Aorta (tissue), 5 donors: ENCODE data around the gene KCNK5. TPM values are rescaled to one million over a fixed set of nuclear protein-coding genes. Genes with fewer than 3 reads are reported as not detected.
A peak's percentile ranks its signal among the peaks of the same experiment; 100 is the strongest.

Source experiments
- ATAC-seq: fragments of 200-7000 bp; cut with Tn5 transposase; one replicate; pipeline ENCODE4 v1.9.1; 2022; ENCODE audit warnings: moderate library complexity; ENCODE audit not compliant: low FRiP score
- DNase-seq, 2 donors: peaks; one replicate each; pipeline ENCODE4 v3.0.0-alpha.2; 2020
- H3K27ac ChIP-seq, 2 donors: one replicate each; pipeline ENCODE4 v1.5.1; 2013; ENCODE audit warnings: low read length in 2 of 2, mild to moderate bottlenecking in 2 of 2, moderate library complexity in 2 of 2, control low read depth in 1 of 2, inconsistent platforms in 1 of 2, low read depth in 1 of 2
- H3K27me3 ChIP-seq, 2 donors: one replicate each; pipeline ENCODE4 v1.6.1; 2013; ENCODE audit warnings: control low read depth in 1 of 2, low read length in 1 of 2, mild to moderate bottlenecking in 1 of 2, moderate library complexity in 1 of 2; ENCODE audit not compliant: insufficient read depth in 2 of 2, control insufficient read depth in 1 of 2
- H3K36me3 ChIP-seq, 2 donors: one replicate each; pipeline ENCODE4 v1.6.1; 2013; ENCODE audit warnings: control low read depth in 1 of 2, low read length in 1 of 2, mild to moderate bottlenecking in 1 of 2; ENCODE audit not compliant: insufficient read depth in 2 of 2, control insufficient read depth in 1 of 2
- H3K4me1 ChIP-seq, 2 donors: one replicate each; pipeline ENCODE4 v1.6.1; 2013; ENCODE audit warnings: low read length in 2 of 2, control low read depth in 1 of 2, mild to moderate bottlenecking in 1 of 2, moderate library complexity in 1 of 2; ENCODE audit not compliant: insufficient read depth in 2 of 2, control insufficient read depth in 1 of 2
- H3K4me3 ChIP-seq, 2 donors: one replicate each; pipeline ENCODE4 v1.5.1; 2013; ENCODE audit warnings: low read length in 2 of 2, control low read depth in 1 of 2, mild to moderate bottlenecking in 1 of 2
- H3K9me3 ChIP-seq: one replicate; pipeline ENCODE4 v1.6.1; 2013; ENCODE audit warnings: mild to moderate bottlenecking, low read length; ENCODE audit not compliant: control insufficient read depth
- WGBS, 2 donors: extraction: QIAGEN DNeasy Blood & Tissue Kit; methylation state at CpG; one replicate each; pipeline ENCODE4 v1.1.7; 2013; 5-methylcytosine and 5-hydroxymethylcytosine counted together
- intact Hi-C, 2 donors: fragments of 100-400 bp; cut with DNase I; formaldehyde crosslinking; loops; one replicate each; pipeline versions ENCODE4 v1.14.2 to v1.15.0; 2022
- polyA plus RNA-seq, 2 donors: library from polyadenylated mRNA; stranded (reverse); fragments of 200-250 nt; gene quantifications; one replicate each; pipeline ENCODE4 v1.2.3, GENCODE V29; 2013
- total RNA-seq, 2 donors: library from RNA; stranded (reverse); fragmentation: NEBNext Ultra II Directional; extraction: Animal tissue kit (Norgen Biotek cat#: 25700); gene quantifications; one replicate each; pipeline ENCODE4 v1.2.1, GENCODE V29; 2021
- donor health status: healthy with polysubstance abuse.
- donor health status: Bipolar disorder and iron deficiency.
- donor health status: DM: no; HTN: no; CAD: no.
- donor health status: DM: no; HTN: no; CAD: no.
- donor health status: DM: yes; HTN: yes; CAD: no.

The KCNK5 gene
- total and polyA plus RNA-seq, 4 donors: 1.2 to 5.2 (median 3.9) TPM; not detected in 1

GRCh38 chr6:39214846-39215639 is 14.2 kb downstream of the KCNK5 start:
- Histone ChIP-seq H3K27me3 (no peaks in the 10 kb centered on the region), H3K9me3 (no peaks in the 10 kb centered on the region), H3K4me1 (no peaks in the 10 kb centered on the region), H3K4me3 (no peak overlapping the region), H3K27ac (no peak overlapping the region), H3K36me3 (no peaks in the 10 kb centered on the region)
- DNase-seq (no peak), ATAC-seq (peak; percentile 19)
- 16 to 17% methylated on average over 10 of the region's 10 CpGs for WGBS, 2 donors
- intact Hi-C loops: no loop called here

DNA sequence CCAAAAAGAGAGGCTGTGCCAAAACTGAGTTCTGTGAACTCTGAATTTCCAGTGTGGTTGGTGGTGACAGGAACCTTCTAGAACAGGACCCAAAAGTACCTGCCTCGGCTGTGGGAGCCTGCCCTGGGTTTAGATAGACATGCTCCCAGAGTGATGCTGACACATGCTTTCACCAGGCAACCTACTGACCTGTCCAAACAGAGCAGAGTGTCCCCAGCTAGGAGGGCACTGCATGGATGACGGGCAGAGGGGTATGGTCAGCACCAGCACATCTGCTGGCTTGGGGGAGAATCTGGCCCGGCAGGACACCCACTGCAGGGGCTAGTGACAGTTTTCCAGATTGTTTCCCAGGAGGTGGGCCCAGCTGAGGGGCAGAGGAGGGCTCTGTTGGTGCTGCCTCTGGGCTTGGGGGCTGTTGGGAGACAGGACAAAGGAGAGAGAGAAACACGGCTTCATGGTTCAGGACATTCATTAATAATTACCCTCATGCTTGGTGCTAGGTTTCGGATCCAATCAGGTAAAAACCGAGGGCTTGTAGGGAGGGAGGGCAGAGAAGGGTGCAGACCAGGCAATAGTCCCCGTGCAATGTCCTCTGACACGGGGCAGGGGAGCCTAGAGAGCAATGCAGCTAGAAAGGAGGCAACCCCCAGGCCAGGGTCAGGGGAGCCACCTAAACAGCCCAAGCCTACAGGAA is 15.0 kb downstream of the KCNK5 start:
- no peaks in the 10 kb centered on the region for H3K27me3 ChIP-seq
- WGBS, 2 donors: 80 to 83% methylated on average over 8 of the region's 8 CpGs
- no peaks in the 10 kb centered on the region for H3K4me1 ChIP-seq
- no peaks in the 10 kb centered on the region for H3K36me3 ChIP-seq
- intact Hi-C loops: no loop called here
- H3K9me3 ChIP-seq: no peaks in the 10 kb centered on the region
- DNase-seq: no peak
- no peak overlapping the region for H3K4me3 ChIP-seq
- no peak for ATAC-seq
- no peak overlapping the region for H3K27ac ChIP-seq

- Histone ChIP-seq H3K4me3 (no peak overlapping the region), H3K36me3 (no peaks in the 10 kb centered on the region), H3K27ac (no peak overlapping the region), H3K4me1 (no peaks in the 10 kb centered on the region), H3K9me3 (no peaks in the 10 kb centered on the region), H3K27me3 (no peaks in the 10 kb centered on the region)
- ATAC-seq: no peak
- peak in 1 of 2 donors; percentile 34 for DNase-seq
- intact Hi-C loops: no loop called here
- 89 to 92% methylated on average over 8 of the region's 8 CpGs for WGBS, 2 donors
Observed at GRCh38 chr6:39213195-39213920, 15.9 kb downstream of the KCNK5 start.

GRCh38 chr6:39211183-39211582 is 18.1 kb downstream of the KCNK5 start:
- Histone ChIP-seq H3K36me3 (no peaks in the 10 kb centered on the region), H3K27me3 (no peaks in the 10 kb centered on the region), H3K9me3 (no peaks in the 10 kb centered on the region), H3K27ac (no peak overlapping the region), H3K4me1 (no peaks in the 10 kb centered on the region), H3K4me3 (no peak overlapping the region)
- ATAC-seq (no peak), DNase-seq (no peak)
- intact Hi-C loops: no loop called here
- WGBS, 2 donors: 90 to 91% methylated on average over 10 of the region's 10 CpGs

DNA sequence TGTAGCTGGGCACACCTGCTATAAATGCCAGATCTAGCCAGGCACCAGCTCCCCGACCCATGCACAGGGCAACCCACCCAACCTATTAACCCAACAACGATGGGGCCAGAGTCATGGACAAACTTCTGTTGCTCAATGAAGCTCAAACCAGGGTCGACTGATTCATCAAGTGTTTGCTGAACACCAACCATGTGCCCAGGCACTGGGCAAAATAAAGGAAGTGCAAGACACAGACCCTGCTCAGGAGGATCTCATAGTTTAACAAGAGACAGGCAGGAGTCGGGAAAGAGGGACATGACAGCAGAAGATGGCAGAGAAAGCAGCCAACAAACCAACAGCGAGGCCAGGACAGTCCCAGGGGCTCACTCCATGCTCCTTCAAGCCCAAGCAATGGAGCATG is 18.8 kb downstream of the KCNK5 start:
- intact Hi-C loops: no loop called here

DNA sequence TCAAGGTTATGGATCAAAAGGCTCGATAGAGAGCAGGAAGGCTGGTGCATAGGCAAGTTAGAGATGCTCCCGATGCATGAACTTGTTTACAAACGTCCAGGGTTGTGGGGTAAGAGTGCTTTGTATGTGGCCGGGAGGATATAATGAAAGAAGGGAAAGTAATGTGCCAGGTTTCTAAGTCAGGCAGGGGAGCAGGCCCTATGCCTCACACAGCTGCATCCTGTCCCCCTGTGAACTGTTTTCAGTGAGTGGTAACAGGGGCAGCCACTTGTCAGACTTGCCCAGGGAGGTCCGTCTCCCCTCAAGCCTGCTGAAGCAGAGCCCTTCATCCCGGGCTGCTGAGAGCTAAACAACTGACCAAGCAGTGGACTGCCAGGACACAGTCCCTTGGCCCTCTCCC is 19.4 kb downstream of the KCNK5 start:
- intact Hi-C loops: no loop called here
- Histone ChIP-seq H3K27me3 (no peaks in the 10 kb centered on the region), H3K27ac (no peak overlapping the region), H3K4me3 (no peak overlapping the region), H3K36me3 (no peaks in the 10 kb centered on the region), H3K4me1 (no peaks in the 10 kb centered on the region), H3K9me3 (no peaks in the 10 kb centered on the region)
- ATAC-seq: no peak
- DNase-seq: no peak
- 73 to 81% methylated on average over 6 of the region's 6 CpGs for WGBS, 2 donors

More for the DNA sequence above, 18.8 kb downstream of the KCNK5 start:
- H3K4me1 ChIP-seq: no peaks in the 10 kb centered on the region
- H3K36me3 ChIP-seq: no peaks in the 10 kb centered on the region
- ATAC-seq (no peak), DNase-seq (no peak)
- WGBS, 2 donors: 83 to 90% methylated on average over 5 of the region's 5 CpGs
- no peak overlapping the region for H3K27ac ChIP-seq
- no peaks in the 10 kb centered on the region for H3K27me3 ChIP-seq
- no peaks in the 10 kb centered on the region for H3K9me3 ChIP-seq
- H3K4me3 ChIP-seq: no peak overlapping the region

- no peak for ATAC-seq
- H3K4me3 ChIP-seq: no peak overlapping the region
- H3K27ac ChIP-seq: no peak overlapping the region
- 70 to 73% methylated on average over 6 of the region's 6 CpGs for WGBS, 2 donors
- no peaks in the 10 kb centered on the region for H3K27me3 ChIP-seq
- H3K4me1 ChIP-seq: no peaks in the 10 kb centered on the region
- intact Hi-C loops: no loop called here
- no peak for DNase-seq
- H3K9me3 ChIP-seq: no peaks in the 10 kb centered on the region
- no peaks in the 10 kb centered on the region for H3K36me3 ChIP-seq
Observed at GRCh38 chr6:39209360-39209811, 19.9 kb downstream of the KCNK5 start.

- DNase-seq (no peak), ATAC-seq (no peak)
- no peak overlapping the region for H3K27ac ChIP-seq
- no peaks in the 10 kb centered on the region for H3K9me3 ChIP-seq
- intact Hi-C loops: no loop called here
- H3K4me1 ChIP-seq: no peaks in the 10 kb centered on the region
- WGBS, 2 donors: 87% methylated on average over 6 of the region's 6 CpGs
- H3K27me3 ChIP-seq: no peaks in the 10 kb centered on the region
- H3K4me3 ChIP-seq: no peak overlapping the region
- no peaks in the 10 kb centered on the region for H3K36me3 ChIP-seq
Observed at GRCh38 chr6:39208223-39208739, 21.0 kb downstream of the KCNK5 start.
